ENCODE measurements around the gene MEFV.

Gene MEFV

DNA sequence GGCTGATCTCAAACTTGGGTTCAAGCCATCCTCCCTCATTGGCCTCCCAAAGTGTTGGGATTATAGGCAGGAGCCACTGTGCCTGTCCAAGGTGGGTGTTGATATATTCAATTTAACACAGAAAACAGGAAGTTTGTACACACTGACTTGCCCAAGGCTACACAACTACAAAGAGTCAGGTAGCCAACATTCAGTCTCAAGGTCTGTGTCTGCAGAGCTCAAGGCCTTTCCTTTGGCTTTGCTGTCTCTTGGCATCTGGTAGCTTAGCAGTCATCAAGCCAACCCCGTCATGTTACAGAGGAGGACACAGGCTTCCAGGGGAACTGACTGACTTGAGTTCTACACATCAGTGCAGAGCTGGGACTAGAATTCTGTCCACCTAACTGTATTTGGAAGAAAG lies 11.9 kb upstream of the MEFV start:
- no peak for DNase-seq

DNA sequence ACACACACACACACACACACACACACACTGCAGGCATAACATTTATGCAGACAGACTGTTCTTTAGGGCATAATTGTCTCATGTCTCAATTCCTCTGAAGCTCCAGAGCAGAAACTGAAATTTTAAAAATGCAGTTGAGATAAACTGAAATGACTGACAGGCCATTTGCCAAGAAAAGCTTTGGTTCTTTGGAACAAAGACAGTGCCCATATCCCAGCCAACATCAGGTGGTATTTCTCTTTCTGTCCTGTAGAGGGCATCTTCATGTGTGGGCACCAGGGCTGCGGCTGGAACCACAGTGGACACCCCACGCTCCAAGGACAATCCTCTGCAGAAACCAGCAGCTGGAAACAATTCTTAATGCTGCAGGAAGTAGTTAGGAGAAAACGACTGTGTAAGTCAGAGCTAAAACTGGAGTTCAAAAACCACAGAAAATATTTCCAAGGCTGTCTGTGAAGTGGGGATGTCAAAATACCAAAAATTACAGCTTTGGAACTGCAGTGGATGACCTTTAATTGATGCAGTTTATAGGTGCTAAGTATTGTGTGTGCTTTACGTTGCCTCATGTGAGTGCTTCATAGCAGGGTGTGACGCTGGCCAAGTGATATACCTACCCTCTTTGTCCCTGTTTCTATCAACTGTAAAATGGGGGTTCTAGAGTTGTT lies 10.6 kb upstream of the MEFV start:
- DNase-seq: no peak

DNA sequence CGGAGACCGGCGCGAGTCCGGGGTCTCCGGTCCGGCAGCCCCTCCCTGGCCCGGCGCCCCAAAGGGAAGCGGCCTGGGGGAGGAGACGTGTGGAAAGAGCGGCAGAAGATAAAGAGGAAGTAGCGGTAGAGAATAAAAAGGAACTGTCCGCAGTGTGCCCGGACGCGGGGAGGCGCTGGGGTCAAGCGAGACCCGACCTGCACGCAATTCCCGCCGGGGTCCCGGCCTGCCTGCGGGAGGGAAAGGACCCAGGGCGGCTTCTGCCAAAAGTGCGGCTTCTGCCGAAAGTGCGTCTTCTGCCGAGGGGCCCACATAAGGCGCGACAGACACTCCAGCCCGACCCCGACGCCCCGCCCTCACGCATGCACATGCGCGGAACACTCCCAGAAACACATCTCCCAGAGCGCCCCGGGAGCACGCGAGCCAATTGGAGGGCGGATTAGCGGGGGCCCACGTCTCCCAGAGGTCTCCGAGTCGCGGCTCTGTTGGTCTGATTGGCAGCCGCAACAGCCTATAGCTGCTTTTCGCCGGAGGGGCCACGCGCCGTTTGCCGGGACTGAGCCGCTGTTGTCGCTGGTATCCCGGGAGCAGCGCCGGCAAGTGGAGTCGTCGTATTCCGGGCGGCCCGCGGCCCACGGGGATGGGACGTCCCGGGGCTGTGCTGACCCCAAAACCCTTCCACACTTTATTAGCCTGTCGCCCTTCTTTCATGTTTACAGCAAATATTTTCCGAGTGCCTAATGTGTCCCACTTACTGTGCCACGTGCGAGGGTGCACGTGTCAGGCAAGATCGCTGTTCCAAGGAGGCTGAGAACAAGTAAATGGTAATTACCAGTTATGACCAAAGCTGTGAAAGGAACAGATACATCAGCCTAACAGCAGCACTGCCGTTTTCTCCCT lies 8.0 kb upstream of the MEFV start:
- DNase-seq: peak; percentile 92

GRCh38 chr16:3262517-3262916 lies 6.1 kb upstream of the MEFV start:
- no peak for DNase-seq

DNA sequence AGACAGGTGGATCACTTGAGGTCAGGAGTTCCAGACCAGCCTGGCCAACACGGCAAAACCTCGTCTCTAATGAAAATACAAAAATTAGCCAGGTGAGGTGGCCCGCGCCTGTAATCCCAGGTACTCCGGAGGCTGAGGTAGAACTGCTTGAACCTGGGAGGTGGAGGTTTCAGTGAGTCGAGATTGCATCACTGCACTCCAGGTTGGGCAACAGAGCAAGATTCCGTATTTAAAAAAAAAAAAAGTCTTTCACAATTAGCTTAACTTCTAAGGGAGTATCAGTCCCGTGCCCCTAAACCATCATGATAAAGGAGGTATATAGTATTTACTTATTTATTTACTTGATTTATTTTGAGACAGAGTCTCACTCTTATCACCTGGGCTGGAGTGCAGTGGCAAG lies 3.4 kb upstream of the MEFV start:
- no peak for DNase-seq

DNA sequence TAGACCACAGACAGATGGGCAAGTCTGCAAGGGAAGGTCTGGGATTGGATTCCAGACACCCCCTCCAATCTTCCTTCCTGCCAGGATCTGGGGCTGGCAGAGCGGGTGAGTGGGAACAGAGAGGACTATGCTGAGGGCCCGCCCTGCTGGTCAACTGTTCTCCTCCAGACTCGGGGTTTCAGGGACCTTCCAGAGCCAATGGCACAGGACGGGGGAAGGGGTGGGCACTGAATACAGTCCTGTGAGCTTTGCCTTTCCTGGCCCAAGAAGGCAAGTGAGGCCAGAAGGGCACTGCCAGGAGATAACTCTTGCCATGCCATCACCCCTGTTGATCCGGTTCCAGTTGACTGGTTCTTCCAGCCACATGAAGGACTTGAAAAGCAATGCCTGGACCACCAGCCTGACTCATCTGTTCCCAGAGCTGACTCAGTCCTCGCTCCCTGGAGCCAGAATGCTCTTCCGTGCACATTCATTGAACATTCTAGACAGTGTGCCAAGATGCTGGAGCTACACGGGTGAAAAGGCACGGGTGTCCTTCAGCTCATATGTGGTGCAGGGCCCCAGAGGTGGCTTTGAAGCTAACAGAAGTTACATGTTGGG lies 533 bp upstream of the MEFV start:
- no peak for DNase-seq

DNA sequence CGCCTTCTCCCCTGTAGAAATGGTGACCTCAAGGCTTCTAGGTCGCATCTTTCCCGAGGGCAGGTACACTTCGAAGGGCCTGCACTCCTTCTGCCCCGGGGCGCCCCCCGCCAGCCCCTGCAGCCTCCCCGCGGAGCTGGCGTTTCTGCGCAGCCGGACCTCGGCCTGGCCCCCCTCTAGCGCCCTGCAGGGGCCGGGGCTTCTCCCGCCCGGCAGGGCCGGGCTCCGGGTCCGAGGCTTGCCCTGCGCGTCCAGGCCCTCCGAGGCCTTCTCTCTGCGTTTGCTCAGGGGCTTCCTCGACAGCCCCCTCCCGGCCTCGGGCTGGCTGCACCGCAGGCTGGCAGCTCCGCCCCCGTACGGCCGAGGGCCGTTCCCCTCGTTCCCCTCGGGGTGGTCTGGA lies 2.1 kb downstream of the MEFV start:
- no peak for DNase-seq

GRCh38 chr16:3252967-3253366 lies 3.5 kb downstream of the MEFV start:
- DNase-seq: no peak

GRCh38 chr16:3249451-3249850 lies 7.0 kb downstream of the MEFV start:
- DNase-seq: no peak

GRCh38 chr16:3249020-3249419 lies 7.4 kb downstream of the MEFV start:
- DNase-seq: no peak

DNA sequence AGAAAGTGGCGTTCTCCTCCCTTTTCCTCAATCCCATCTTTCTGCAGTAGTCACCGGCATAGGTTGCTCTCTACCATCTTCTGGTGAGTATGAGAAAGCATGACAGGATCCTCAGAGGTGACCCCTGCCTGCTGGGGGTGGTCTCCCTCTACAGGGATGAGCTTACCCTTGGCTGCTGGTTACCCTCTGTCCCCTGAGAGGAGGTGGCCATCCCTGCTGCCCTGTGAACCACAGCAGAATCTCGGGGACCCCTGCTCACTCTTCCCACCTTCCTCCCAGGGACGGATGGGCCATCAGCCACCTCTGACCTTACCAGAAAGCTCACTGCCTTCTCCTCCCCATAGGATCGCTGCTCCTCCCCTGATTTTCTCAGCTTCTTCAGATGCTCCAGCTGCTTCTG lies 7.8 kb downstream of the MEFV start:
- DNase-seq: no peak

GRCh38 chr16:3246876-3247275 lies 9.6 kb downstream of the MEFV start:
- no peak for DNase-seq

- DNase-seq: no peak
Observed at GRCh38 chr16:3246002-3246401, 10.4 kb downstream of the MEFV start.

DNA sequence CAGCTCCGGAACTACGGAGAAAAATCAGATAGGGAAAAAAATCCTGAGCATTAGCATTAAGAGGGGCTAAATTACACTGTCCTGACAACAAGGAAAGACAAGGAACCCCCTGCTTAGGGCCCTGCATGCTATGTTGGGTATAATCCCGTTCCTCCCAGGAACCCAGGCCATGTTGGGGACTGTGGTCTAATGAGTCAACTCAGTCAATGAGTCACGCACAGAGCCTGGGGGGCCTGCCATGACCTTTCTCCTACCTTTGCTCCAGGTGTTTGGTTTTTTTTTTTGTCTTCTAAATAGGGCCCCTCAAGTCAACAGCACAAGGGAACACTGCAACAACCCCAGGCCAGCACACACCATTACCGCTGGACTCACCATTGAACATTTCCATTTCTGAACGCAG lies 12.6 kb downstream of the MEFV start:
- no peak for DNase-seq

DNA sequence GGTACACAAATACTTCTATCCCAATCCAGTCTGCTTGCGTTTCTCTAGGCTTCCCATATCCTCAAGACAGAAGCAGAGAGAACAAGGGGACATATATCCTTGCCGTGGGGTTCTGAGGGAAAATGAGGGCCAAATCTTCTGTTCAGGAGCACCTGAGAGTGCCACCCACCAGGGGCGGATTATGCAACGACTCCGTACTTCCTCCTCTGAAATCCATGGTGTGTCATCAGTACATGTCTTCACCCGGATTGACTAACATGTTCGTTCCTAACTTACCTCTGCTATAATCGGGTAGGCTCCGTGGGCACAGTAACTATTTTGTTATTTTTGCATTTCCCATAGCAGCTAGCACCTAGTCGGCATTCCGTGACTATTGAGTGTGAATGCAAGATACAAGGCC lies 13.7 kb downstream of the MEFV start:
- no peak for DNase-seq

GRCh38 chr16:3241761-3242160 lies 14.7 kb downstream of the MEFV start:
- DNase-seq: no peak

- DNase-seq: no peak
Observed at GRCh38 chr16:3235856-3236669, 20.4 kb downstream of the MEFV start.

GRCh38 chr16:3234857-3235561 lies 21.4 kb downstream of the MEFV start, which contains the start of gene ZNF200:
ZNF200 (minus strand) TSS chr16:3235158; CDS start chr16:3233755, 1,403 bp downstream.
- peak; percentile 56 for DNase-seq

DNA sequence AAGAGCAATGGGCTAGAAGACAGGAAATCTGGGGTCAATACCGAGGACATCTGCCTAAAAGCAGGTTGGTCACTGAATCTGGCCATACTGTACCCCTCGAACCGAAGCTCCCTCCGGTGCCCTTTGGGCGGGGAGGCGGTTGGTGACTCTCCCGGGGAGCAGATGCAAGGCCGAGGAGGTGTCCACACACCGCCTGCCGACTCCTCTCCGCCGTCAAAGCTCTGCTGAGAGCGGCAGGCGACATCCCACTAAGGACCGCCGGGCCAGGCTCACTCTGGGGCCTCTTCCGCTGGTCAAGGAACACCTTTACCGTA lies 21.9 kb downstream of the MEFV start:
- DNase-seq: no peak

- no peak for DNase-seq
Observed at GRCh38 chr16:3223913-3224515, 32.4 kb downstream of the MEFV start.

- DNase-seq: no peak
Observed at GRCh38 chr16:3220839-3221238, 35.6 kb downstream of the MEFV start.

DNA sequence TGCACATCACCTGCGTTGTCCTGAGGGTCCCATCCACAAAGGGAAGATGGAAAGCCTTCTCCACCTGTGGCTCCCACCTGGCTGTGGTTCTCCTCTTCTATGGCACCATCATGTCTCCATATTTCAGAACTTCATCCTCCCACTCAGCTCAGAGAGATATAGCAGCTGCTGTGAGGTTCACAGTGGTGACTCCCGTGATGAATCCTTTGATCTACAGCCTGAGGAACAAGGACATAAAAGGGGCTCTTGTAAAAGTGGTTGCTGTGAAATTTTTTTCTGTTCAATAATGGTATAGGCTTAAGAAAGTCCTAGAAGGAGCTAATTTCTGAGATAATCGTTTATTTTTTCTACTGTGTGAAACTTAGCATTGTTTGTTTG lies 40.2 kb downstream of the MEFV start:
- DNase-seq: no peak
